HEK293 (cell line): ENCODE results near the gene HIPK2.
"Not testable (repeated sequence)": the region's sequence is repeated elsewhere in the genome, so short reads cannot be mapped to it uniquely, and the experiment has no call there.

Source experiments
- CTCF ChIA-PET: fragments of 350-600 bp; formaldehyde crosslinking; extraction: SDS; loops from one replicate; lab custom pipeline; 2021; ENCODE audit warnings: antibody characterized with exemption; lab: Yijun Ruan, JAX
- POLR2A ChIA-PET: fragments of 300-600 bp; formaldehyde crosslinking; extraction: SDS; loops from one replicate; lab custom pipeline; 2020; ENCODE audit warnings: antibody characterized with exemption, inconsistent platforms; lab: Yijun Ruan, JAX
- H3K27ac ChIP-seq: fragments of 200-500 bp; sonication (Bioruptor generic); 2 replicates; pipeline ENCODE4 v1.5.1; 2014; ENCODE audit warnings: low read depth, low read length, control low read depth, inconsistent platforms; ENCODE audit errors: extremely low read depth
- H3K36me3 ChIP-seq, 2 experiments: fragments of 200-500 bp in 1 of 2; sonication (Bioruptor generic) in 1 of 2; 1 replicate in 1 of 2; 2 replicates in 1 of 2; pipeline ENCODE4 v1.5.1; 2014 to 2017; ENCODE audit warnings: inconsistent platforms in 2 of 2, low read length in 2 of 2; ENCODE audit not compliant: control insufficient read depth in 2 of 2, insufficient read depth in 1 of 2
- H3K4me1 ChIP-seq: fragments of 200-500 bp; sonication (Bioruptor generic); 2 replicates; pipeline ENCODE4 v1.5.1; 2014; ENCODE audit warnings: mild to moderate bottlenecking, low read length, inconsistent platforms; ENCODE audit not compliant: control insufficient read depth, insufficient read depth
- H3K4me3 ChIP-seq: 2 replicates; pipeline ENCODE4 v1.5.1; 2011; ENCODE audit warnings: low read depth, mild to moderate bottlenecking, control low read depth, low read length, moderate library complexity
- H3K9me3 ChIP-seq: fragments of 200-500 bp; sonication (Bioruptor generic); 2 replicates; pipeline ENCODE4 v1.5.1; 2014; ENCODE audit warnings: low read depth, low read length, inconsistent platforms; ENCODE audit not compliant: control insufficient read depth, insufficient read depth
- HOXA7 ChIP-seq: sonication (generic); formaldehyde crosslinking; IDR thresholded peaks from 2 replicates; pipeline ENCODE4 v1.8.1; 2022; ENCODE audit warnings: missing genetic modification reagents, borderline replicate concordance
- IKZF3 ChIP-seq: fragments of 450-650 bp; IDR thresholded peaks from 2 replicates; pipeline ENCODE4 v1.5.0; 2018; ENCODE audit warnings: missing biosample characterization, mild to moderate bottlenecking, missing genetic modification characterization, moderate library complexity
- KLF1 ChIP-seq: fragments of 450-650 bp; formaldehyde crosslinking; IDR thresholded peaks from 2 replicates; pipeline ENCODE4 v1.5.1; 2016; ENCODE audit warnings: missing biosample characterization, missing genetic modification characterization
- KLF9 ChIP-seq: fragments of 450-650 bp; formaldehyde crosslinking; IDR thresholded peaks from 2 replicates; pipeline ENCODE4 v1.5.1; 2016; ENCODE audit warnings: missing biosample characterization, missing genetic modification characterization, low read depth
- PRDM10 ChIP-seq: fragments of 450-650 bp; formaldehyde crosslinking; IDR thresholded peaks from 2 replicates; pipeline ENCODE4 v1.5.1; 2016; ENCODE audit warnings: missing biosample characterization, missing genetic modification characterization
- REST ChIP-seq: fragments of 450-650 bp; formaldehyde crosslinking; IDR thresholded peaks from 2 replicates; pipeline ENCODE4 v1.5.1; 2016; ENCODE audit warnings: missing biosample characterization, missing genetic modification characterization
- ZBTB11 ChIP-seq: fragments of 450-650 bp; formaldehyde crosslinking; conservative IDR thresholded peaks from 2 replicates; pipeline ENCODE4 v1.5.1; 2016; ENCODE audit warnings: low read depth, missing biosample characterization, missing genetic modification characterization
- ZNF121 ChIP-seq: fragments of 450-650 bp; formaldehyde crosslinking; IDR thresholded peaks from 2 replicates; pipeline ENCODE4 v1.5.1; 2016; ENCODE audit warnings: missing biosample characterization, missing genetic modification characterization
- ZNF148 ChIP-seq: fragments of 450-650 bp; formaldehyde crosslinking; IDR thresholded peaks from 2 replicates; pipeline ENCODE4 v1.5.0; 2017; ENCODE audit warnings: missing biosample characterization, missing genetic modification characterization, borderline replicate concordance
- ZNF175 ChIP-seq: fragments of 450-650 bp; formaldehyde crosslinking; IDR thresholded peaks from 2 replicates; pipeline ENCODE4 v1.5.1; 2016; ENCODE audit warnings: missing biosample characterization, missing genetic modification characterization
- ZNF248 ChIP-seq: fragments of 450-650 bp; formaldehyde crosslinking; IDR thresholded peaks from 2 replicates; pipeline ENCODE4 v1.5.1; 2017; ENCODE audit warnings: missing biosample characterization, missing genetic modification characterization
- ZNF362 ChIP-seq: fragments of 450-650 bp; formaldehyde crosslinking; IDR thresholded peaks from 2 replicates; pipeline ENCODE4 v1.5.1; 2016; ENCODE audit warnings: missing biosample characterization, missing genetic modification characterization
- ZNF558 ChIP-seq: fragments of 450-650 bp; formaldehyde crosslinking; IDR thresholded peaks from 2 replicates; pipeline ENCODE4 v1.5.1; 2016; ENCODE audit warnings: missing biosample characterization, missing genetic modification characterization
- ZNF670 ChIP-seq: fragments of 450-650 bp; formaldehyde crosslinking; IDR thresholded peaks from 2 replicates; pipeline ENCODE4 v1.5.1; 2016; ENCODE audit warnings: missing biosample characterization, missing genetic modification characterization, low read depth

Gene HIPK2

GRCh38 chr7:139613971-139614411 is 163.8 kb downstream of the HIPK2 start (continued):
- TF ChIP-seq ZBTB11 (tag by site-specific recombination) (no peak), ZNF148 (tag by site-specific recombination) (no peak)

GRCh38 chr7:139611556-139611955 is 166.2 kb downstream of the HIPK2 start:
- H3K4me1 ChIP-seq, H3K4me3 ChIP-seq, POLR2A ChIA-PET, H3K27ac ChIP-seq, H3K9me3 ChIP-seq: not testable (repeated sequence)
- H3K36me3 ChIP-seq: peaks cover 0 to 58% of the 10 kb centered on the region in 2 experiments; a peak in 2 of 3 replicates
- CTCF ChIA-PET: interaction anchor here (1.2 to 1.4 kb wide), 2 partner anchors 10 to 364 kb away, joined by 3 to 4 read pairs; no protein-coding TSS in a partner anchor
- TF ChIP-seq ZNF121: 0 out of 2 replicates have a peak, but pooled peaks have one; percentile 18

- ChIA-PET CTCF (interaction anchor here (0.7 to 1.2 kb wide), 2 partner anchors 9 to 17 kb away, joined by 3 to 4 read pairs; no protein-coding TSS in a partner anchor), POLR2A (no interaction called here)
- no peak overlapping the region for H3K27ac ChIP-seq
- H3K36me3 ChIP-seq: peaks cover 0 to 48% of the 10 kb centered on the region in 2 experiments; a peak in 2 of 3 replicates
- H3K9me3 ChIP-seq: no peaks in the 10 kb centered on the region
- no peak overlapping the region for H3K4me3 ChIP-seq
- H3K4me1 ChIP-seq: no peaks in the 10 kb centered on the region
- TF ChIP-seq ZNF121 (no peak), HOXA7 (CRISPR knock-in tag) (no peak), ZNF248 (tag by site-specific recombination) (no peak), KLF1 (tag by site-specific recombination) (no peak), KLF9 (no peak), REST (no peak), ZNF362 (no peak), ZNF175 (tag by site-specific recombination) (no peak), ZNF558 (no peak), ZNF670 (tag by site-specific recombination) (no peak), IKZF3 (no peak), PRDM10 (tag by site-specific recombination) (no peak)
Measured at GRCh38 chr7:139610595-139610994, 167.2 kb downstream of the HIPK2 start.
